Mesodermal cell (in vitro differentiated cells): ENCODE results near the gene ICOSLG.

Source experiments
- H3K27ac ChIP-seq: 2 replicates; pipeline ENCODE4 v1.7.0; 2013; ENCODE audit warnings: mild to moderate bottlenecking, low read depth, low read length, moderate library complexity; ENCODE audit not compliant: severe bottlenecking
- H3K36me3 ChIP-seq: 2 replicates; pipeline ENCODE4 v1.7.1; 2013; ENCODE audit warnings: mild to moderate bottlenecking, low read length, moderate library complexity; ENCODE audit not compliant: control insufficient read depth, insufficient read depth
- H3K4me1 ChIP-seq: one replicate; pipeline ENCODE4 v1.7.1; 2013; ENCODE audit warnings: mild to moderate bottlenecking, low read length; ENCODE audit not compliant: insufficient read depth, control insufficient read depth, poor library complexity, severe bottlenecking
- H3K4me3 ChIP-seq: 2 replicates; pipeline ENCODE4 v1.7.0; 2013; ENCODE audit warnings: low read length, control low read depth, mild to moderate bottlenecking; ENCODE audit not compliant: insufficient read depth, poor library complexity, severe bottlenecking; ENCODE audit errors: extremely low read depth
- H3K9me3 ChIP-seq: 2 replicates; pipeline ENCODE4 v1.7.1; 2013; ENCODE audit warnings: mild to moderate bottlenecking, low read length, moderate library complexity; ENCODE audit not compliant: control insufficient read depth
- WGBS, 2 experiments: methylation state at CpG; one replicate each; pipeline ENCODE4 v1.1.5; 2013; ENCODE audit warnings: missing lambda C conversion rate in 2 of 2; ENCODE audit not compliant: insufficient coverage in 2 of 2; 5-methylcytosine and 5-hydroxymethylcytosine counted together

The ICOSLG gene

DNA sequence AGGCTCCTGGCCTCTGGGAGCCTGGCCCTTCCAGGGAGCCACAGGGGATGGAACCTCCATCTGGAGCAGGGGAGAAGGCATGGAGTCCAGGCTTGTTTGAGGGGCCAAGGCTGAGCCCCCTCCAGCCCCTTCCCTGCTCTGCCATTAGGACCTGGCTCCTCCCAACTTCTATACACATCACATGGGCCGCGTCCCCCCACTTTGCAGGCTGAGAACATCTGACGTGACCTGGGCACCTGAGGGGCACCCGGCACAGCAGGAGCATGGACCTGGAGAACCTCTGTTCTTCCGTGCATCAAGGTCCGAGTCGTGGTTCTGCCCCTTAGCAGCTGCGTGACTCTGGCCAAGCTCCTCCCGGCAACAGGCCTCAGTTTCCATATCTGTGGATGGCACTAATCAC is 41.1 kb upstream of the ICOSLG start:
- no peak overlapping the region for H3K4me3 ChIP-seq
- WGBS, 2 experiments, result 94 to 95% methylated on average over 7 to 9 of the region's 9 CpGs

DNA sequence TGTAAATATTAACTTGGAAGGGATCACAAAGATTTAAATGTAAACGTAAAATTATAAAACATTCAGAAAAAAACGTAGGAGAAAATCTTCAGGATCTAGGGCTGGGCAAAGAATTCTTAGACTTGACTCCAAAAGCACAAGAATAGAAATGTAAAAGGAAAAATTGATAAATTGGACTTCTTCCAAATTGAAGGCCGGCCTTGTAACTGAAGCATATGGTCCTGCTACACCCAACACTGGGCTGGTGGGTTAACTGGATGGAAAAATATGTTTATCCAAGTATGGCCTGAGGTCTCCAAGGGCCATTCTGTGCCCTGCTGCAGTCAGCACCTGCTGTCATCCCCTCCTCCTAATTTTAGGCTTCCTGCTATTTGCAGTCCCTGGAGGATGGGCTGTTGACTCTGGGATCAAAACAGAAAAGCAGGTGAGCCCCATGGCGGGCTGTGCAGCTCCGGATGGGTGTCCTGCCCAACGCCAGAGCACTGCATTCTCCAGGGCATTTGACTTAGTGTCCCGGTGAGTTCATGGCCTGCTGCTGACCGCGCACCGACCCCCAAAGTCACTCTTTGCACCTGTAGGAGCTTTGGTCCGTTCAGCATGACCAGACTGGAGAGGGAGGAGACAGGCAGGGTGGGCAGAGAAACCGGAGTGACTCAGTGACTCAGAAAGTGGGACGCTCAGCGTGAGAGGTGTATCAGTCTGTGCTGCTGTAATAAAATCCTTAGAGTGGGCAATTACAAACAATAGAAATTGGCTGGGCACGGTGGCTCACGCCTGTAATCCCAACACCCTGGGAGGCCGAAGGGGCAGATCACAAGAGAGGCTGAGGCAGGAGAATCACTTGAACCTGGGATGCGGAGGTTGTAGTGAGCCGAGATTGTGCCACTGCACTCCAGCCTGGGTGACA is 38.9 kb upstream of the ICOSLG start:
- Histone ChIP-seq H3K36me3 (no peaks in the 10 kb centered on the region), H3K4me1 (peaks cover 7% of the 10 kb centered on the region), H3K4me3 (no peak overlapping the region), H3K9me3 (no peaks in the 10 kb centered on the region), H3K27ac (no peak overlapping the region)
- WGBS, 2 experiments, result 84 to 88% methylated on average over 17 to 18 of the region's 19 CpGs

More for the DNA sequence above, 41.1 kb upstream of the ICOSLG start:
- Histone ChIP-seq H3K9me3 (no peaks in the 10 kb centered on the region), H3K36me3 (no peaks in the 10 kb centered on the region), H3K4me1 (peaks cover 12% of the 10 kb centered on the region), H3K27ac (no peak overlapping the region)

DNA sequence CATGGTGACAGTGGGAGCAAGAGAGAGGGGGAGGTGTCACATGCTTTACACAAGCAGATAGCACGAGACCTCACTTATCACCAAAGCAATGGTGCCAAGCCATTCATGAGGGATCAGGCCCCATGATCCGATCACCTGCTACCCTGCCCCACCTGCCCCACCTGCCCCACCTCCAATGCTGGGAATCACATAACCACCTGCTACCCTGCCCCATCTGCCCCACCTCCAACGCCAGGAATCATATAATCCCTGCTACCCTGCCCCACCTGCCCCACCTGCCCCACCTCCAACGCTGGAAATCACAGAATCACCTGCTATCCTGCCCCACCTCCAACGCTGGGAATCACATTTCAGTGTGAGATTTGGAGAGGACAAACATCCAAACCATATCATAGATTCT is 34.3 kb upstream of the ICOSLG start:
- WGBS, 2 experiments, result 60 to 75% methylated on average over 2 to 3 of the region's 5 CpGs
- no peaks in the 10 kb centered on the region for H3K4me1 ChIP-seq
- H3K9me3 ChIP-seq, result no peaks in the 10 kb centered on the region
- H3K27ac ChIP-seq, result no peak overlapping the region
- no peak overlapping the region for H3K4me3 ChIP-seq
- H3K36me3 ChIP-seq, result no peaks in the 10 kb centered on the region

DNA sequence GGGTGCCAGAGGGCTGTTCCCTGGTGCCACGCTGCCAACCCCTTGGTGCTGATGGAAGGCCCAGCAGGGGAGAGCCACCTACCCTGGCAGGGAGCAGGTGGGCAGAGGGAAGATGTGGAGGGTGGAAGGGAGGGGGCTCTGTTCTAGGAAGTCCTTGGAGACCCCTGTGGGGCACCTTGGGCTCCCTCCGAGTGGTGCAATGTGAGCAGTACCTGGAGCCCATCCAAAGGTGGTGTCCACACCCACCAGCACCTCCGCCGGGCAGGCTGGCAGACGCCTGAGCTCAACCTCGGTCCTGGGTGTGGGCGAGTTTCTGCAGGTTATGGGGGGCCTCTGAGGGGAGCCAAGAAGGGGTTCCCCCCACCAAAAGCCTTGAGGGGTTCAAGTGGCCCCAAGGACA is 32.3 kb upstream of the ICOSLG start:
- no peaks in the 10 kb centered on the region for H3K4me1 ChIP-seq
- WGBS, 2 experiments, result 91 to 93% methylated on average over 2 to 5 of the region's 7 CpGs
- H3K36me3 ChIP-seq, result no peaks in the 10 kb centered on the region

DNA sequence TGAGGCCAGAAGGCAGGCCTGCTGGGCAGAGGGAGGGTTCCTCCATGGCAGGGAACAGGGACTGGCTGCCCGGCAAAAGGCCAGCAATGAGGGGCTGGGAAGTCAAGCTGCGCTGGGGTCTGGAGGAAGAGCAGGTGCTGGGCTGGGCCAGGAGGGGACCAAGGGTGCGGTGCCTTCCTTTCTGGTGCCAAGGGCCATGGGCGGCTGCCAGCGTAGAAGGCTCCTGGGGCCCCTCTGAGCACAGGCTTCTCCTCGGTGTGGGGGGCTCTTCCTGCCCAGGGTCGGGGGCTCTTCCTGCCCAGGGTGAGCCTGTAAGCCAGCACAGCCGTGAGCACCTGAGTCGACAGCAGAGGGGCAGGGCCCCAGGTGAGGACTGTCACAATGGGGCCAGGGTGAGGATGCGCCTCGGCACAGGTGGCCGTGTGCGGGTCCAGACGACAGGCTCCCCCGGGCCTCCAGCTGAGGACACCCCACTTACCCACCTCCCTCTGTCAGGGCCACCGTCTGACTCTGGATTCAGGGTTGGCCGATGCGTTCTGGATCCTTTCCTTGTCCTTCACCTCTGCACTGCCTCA is 31.6 kb upstream of the ICOSLG start:
- H3K36me3 ChIP-seq, result no peaks in the 10 kb centered on the region
- no peak overlapping the region for H3K4me3 ChIP-seq
- no peaks in the 10 kb centered on the region for H3K4me1 ChIP-seq
- no peaks in the 10 kb centered on the region for H3K9me3 ChIP-seq
- no peak overlapping the region for H3K27ac ChIP-seq
- WGBS, 2 experiments, result 90% methylated on average over 18 of the region's 18 CpGs

More for the DNA sequence above, 32.3 kb upstream of the ICOSLG start:
- no peak overlapping the region for H3K27ac ChIP-seq
- H3K4me3 ChIP-seq, result no peak overlapping the region
- H3K9me3 ChIP-seq, result no peaks in the 10 kb centered on the region

DNA sequence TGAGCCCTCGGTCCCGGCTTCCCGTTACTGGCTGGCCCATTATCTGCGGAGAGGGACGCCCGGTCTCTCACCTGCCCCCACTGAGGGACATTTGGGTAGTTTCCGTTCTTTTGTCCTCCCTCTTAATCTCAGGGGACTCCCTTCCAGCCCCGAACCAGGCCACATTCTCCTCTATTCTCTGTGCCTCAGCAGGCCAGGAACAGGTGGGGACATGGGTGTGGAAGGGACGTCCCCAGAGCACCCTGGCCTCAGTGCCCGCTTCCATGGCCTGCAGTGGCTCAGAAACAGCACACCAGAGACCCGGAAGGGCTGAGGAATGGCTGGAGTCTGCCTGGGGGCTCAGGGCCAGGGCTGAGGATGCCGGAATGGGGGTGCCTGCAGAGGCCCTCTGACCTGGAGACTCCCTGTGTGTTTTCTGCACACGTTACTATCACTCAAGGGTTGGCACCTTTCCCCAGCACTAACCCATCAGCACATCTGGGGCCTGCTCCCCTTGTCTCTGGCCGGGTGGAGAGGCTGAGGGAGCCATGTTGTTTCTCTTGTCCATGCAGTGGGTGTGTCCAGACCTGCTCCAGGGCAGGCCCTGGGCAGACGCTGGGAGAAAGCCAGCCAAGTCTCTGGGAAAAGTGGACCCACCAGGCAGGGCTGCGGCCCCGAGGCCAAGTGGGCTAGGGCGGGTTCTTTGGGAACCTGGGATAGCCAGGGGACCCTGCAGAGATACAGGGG is 31.0 kb upstream of the ICOSLG start:
- WGBS, 2 experiments, result 85 to 88% methylated on average over 15 to 18 of the region's 18 CpGs
- Histone ChIP-seq H3K4me1 (no peaks in the 10 kb centered on the region), H3K27ac (no peak overlapping the region), H3K9me3 (no peaks in the 10 kb centered on the region), H3K36me3 (no peaks in the 10 kb centered on the region), H3K4me3 (no peak overlapping the region)

DNA sequence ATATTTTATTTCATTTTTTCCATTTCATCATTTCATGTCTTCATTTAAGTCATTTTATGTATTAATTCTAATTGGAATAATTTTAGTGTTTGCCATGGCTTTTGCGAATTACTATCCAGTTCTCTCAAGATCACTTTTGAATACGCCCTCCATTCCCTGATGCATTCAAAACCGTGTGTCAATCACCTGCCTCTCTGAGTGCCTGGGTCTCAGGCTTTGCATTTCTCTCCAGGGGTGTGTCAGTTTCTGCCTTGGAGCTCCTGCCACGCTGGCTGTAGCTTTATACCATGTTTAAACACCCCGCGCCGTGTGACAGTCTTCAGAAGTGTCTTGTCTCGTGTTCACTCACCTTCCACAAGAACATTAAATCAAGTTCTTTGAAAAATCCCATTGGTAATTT is 28.3 kb upstream of the ICOSLG start:
- Histone ChIP-seq H3K27ac (no peak overlapping the region), H3K4me1 (no peaks in the 10 kb centered on the region), H3K9me3 (no peaks in the 10 kb centered on the region), H3K4me3 (no peak overlapping the region), H3K36me3 (no peaks in the 10 kb centered on the region)
- 52 to 70% methylated on average over 3 to 4 of the region's 8 CpGs for WGBS, 2 experiments

DNA sequence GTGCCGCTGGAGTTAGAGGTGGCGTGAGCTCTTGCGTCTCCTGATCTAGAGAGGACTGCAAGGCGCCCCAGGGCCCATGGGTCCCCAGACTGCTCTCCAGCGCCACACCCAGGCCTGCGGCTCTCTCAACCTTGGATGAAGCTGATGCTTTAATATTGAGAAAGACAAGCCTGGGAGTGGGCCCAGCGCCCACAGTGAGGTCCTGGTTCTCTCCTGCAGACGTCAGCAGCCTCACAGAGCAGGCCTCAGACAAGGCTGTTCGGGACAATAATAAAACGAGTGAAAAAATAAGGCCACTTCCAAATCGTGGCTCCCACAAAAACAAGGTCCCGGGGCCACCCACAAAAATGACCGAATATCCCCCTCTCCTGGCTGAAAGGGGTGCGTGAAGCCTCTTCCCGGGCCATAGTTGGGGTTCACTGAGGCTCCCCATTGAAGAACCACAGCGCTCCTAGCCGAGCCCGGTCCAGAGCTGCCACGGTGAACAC is 27.0 kb upstream of the ICOSLG start:
- 87 to 94% methylated on average over 17 to 18 of the region's 19 CpGs for WGBS, 2 experiments
- no peaks in the 10 kb centered on the region for H3K36me3 ChIP-seq
- peaks cover 9% of the 10 kb centered on the region for H3K4me1 ChIP-seq
- no peak overlapping the region for H3K27ac ChIP-seq
- no peaks in the 10 kb centered on the region for H3K9me3 ChIP-seq
- H3K4me3 ChIP-seq, result no peak overlapping the region

DNA sequence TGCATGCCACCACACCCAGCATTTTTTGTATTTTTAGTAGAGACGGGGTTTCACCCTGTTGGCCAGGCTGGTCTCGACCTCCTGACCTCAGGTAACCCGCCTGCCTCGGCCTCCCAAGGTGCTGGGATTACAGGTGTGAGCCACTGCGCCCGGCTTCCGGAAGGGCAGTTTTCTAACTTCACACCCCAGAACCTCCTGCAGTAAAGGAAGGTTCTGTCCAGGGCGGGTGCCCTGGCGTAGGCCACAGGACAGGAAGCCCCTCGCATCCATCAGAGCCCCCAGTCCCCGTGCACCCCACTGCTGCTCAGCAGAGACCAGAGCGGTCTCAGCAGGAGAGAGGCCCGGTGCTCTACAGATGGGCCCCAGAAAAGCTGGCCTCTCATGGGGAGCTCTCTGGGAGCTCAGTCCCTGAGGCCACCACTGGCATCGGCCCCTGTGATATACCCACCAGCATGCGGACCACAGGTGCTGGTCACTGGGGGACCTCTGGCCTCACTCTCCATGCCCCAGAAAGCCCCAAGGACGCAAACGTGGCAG is 25.1 kb upstream of the ICOSLG start:
- H3K36me3 ChIP-seq, result no peaks in the 10 kb centered on the region
- H3K4me1 ChIP-seq, result peaks cover 9% of the 10 kb centered on the region
- H3K4me3 ChIP-seq, result no peak overlapping the region
- H3K9me3 ChIP-seq, result no peaks in the 10 kb centered on the region
- 85 to 95% methylated on average over 13 to 16 of the region's 17 CpGs for WGBS, 2 experiments
- no peak overlapping the region for H3K27ac ChIP-seq

DNA sequence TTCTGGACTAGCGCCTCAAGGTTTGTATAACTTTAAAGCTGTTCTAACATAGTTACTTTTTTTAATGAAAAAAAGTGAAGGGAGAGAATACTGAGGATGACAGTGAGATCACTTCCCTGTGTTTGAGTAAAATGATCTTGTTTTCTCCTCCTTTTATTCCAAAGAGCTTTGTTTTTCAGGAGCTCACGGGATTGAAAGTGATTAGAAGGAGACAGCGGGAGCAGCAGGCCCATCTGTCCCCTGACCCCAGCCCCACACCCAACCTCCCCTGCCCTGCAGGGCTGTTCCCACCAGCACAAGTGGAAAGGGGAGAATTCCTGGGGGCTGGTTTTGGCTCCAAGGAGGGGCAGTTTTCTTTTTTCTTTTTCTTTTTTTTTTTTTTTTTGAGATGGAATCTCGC is 23.0 kb upstream of the ICOSLG start:
- Histone ChIP-seq H3K4me3 (no peak overlapping the region), H3K9me3 (no peaks in the 10 kb centered on the region), H3K4me1 (peaks cover 9% of the 10 kb centered on the region), H3K36me3 (no peaks in the 10 kb centered on the region), H3K27ac (no peak overlapping the region)
- WGBS, 2 experiments, result 100% methylated on average over 1 of the region's 4 CpGs; no CpG with 5 or more reads in 1 of the 2 experiments
